DOHH2 (cell line): ENCODE results near the gene NENF.

Experiments used
- EZH2phosphoT487 ChIP-seq: fragments of 200-600 bp; sonication (generic); IDR thresholded peaks from 2 replicates; pipeline ENCODE4 v1.6.1; 2017; ENCODE audit warnings: borderline replicate concordance, mild to moderate bottlenecking, antibody characterized with exemption, low read length, moderate library complexity, mixed read lengths
- TF ChIP-seq, protein P1 (sequence below): fragments of 200-600 bp; sonication (generic); IDR thresholded peaks from one replicate; pipeline ENCODE4 v1.5.1; 2014; ENCODE audit warnings: antibody characterized with exemption, mild to moderate bottlenecking, low read depth, low read length; ENCODE audit not compliant: poor library complexity, severe bottlenecking

DNA sequence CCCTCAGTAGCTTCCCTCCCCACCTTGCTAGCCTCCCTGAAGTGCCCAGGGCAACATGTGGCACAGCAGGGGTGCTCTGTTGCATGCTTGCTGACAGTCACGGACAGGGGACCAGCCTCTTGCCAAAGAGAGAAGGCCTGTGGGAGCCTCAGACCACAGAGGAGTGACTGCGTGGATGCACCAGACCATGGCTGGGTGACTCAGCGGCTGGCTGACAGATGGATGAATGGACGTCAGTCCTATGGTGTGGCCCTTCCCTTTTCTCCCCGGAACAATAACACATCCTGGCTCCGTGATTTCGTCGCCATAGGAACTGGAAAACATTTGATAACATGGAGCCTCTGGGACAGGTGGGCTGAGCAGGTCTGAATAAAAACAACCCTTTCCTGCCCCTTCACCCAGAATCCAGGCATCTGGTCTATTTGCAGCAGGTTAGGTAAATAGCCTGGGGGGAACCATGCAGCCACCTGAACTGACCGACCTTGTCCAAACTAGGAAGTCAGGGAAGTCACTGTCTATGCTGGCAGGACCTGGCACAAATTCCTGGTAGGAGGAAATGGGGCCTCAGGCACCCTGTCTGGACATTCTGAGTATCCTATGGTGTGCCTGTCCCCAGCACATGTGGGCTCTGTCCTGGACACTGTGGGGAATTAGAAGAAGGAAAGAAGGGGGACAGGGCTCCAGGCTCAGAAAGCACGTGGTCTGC is 53.3 kb downstream of the NENF start:
- TF ChIP-seq, protein P1, sequence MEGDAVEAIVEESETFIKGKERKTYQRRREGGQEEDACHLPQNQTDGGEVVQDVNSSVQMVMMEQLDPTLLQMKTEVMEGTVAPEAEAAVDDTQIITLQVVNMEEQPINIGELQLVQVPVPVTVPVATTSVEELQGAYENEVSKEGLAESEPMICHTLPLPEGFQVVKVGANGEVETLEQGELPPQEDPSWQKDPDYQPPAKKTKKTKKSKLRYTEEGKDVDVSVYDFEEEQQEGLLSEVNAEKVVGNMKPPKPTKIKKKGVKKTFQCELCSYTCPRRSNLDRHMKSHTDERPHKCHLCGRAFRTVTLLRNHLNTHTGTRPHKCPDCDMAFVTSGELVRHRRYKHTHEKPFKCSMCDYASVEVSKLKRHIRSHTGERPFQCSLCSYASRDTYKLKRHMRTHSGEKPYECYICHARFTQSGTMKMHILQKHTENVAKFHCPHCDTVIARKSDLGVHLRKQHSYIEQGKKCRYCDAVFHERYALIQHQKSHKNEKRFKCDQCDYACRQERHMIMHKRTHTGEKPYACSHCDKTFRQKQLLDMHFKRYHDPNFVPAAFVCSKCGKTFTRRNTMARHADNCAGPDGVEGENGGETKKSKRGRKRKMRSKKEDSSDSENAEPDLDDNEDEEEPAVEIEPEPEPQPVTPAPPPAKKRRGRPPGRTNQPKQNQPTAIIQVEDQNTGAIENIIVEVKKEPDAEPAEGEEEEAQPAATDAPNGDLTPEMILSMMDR = no peak
- no peak for TF ChIP-seq EZH2phosphoT487
